SK-N-SH (cell line): Measurements from ENCODE around the gene FOXP1. TPM values are rescaled to one million over a fixed set of nuclear protein-coding genes. Genes with fewer than 3 reads are reported as not detected.

Experiments used
- CTCF ChIA-PET: fragments of 300-600, 350-600 bp; formaldehyde crosslinking; extraction: SDS; loops from one replicate; lab custom pipeline; 2021; lab: Yijun Ruan, JAX
- POLR2A ChIA-PET: fragments of 350-600 bp; sonication (Branson Sonifier 250); formaldehyde crosslinking; extraction: SDS; loops from one replicate; lab custom pipeline; 2020; ENCODE audit warnings: antibody characterized with exemption, inconsistent platforms; lab: Yijun Ruan, JAX
- DNase-seq: peaks from one replicate; pipeline ENCODE4 v3.0.0; 2012
- H2AFZ ChIP-seq: fragments of 200-600 bp; sonication (generic); 2 replicates; pipeline ENCODE4 v1.8.1; 2016; ENCODE audit warnings: antibody characterized with exemption, mild to moderate bottlenecking, low read depth
- H3F3A ChIP-seq: fragments of 200-600 bp; sonication (generic); replicated peaks from 2 replicates; pipeline ENCODE3; 2016; ENCODE audit warnings: antibody characterized with exemption, mild to moderate bottlenecking; ENCODE audit not compliant: insufficient read depth
- H3K27ac ChIP-seq, 2 experiments: fragments of 200-500 bp in 1 of 2; fragments of 200-600 bp in 1 of 2; sonication (Bioruptor generic) in 1 of 2; sonication (generic), shearing (Covaris generic) in 1 of 2; 2 replicates each; pipeline versions ENCODE4 v1.5.1 to v1.6.1; 2014 to 2016; ENCODE audit warnings: low read depth in 2 of 2, inconsistent platforms in 1 of 2, low read length in 1 of 2, mild to moderate bottlenecking in 1 of 2, mixed read lengths in 1 of 2
- H3K27me3 ChIP-seq: fragments of 200-600 bp; sonication (generic), shearing (Covaris generic); 2 replicates; pipeline ENCODE4 v1.6.1; 2016; ENCODE audit warnings: mixed run types; ENCODE audit not compliant: insufficient read depth
- H3K36me3 ChIP-seq, 2 experiments: fragments of 200-500 bp in 1 of 2; fragments of 200-600 bp in 1 of 2; sonication (Bioruptor generic) in 1 of 2; sonication (generic) in 1 of 2; replicated peaks in 1 of 2; 2 replicates each; pipeline versions ENCODE3 to v1.5.1; 2014 to 2016; ENCODE audit warnings: low read length in 1 of 2, mild to moderate bottlenecking in 1 of 2; ENCODE audit not compliant: insufficient read depth in 2 of 2, control insufficient read depth in 1 of 2
- H3K4me1 ChIP-seq, 2 experiments: fragments of 200-500 bp in 1 of 2; fragments of 200-600 bp in 1 of 2; sonication (Bioruptor generic) in 1 of 2; sonication (generic), shearing (Covaris generic) in 1 of 2; 2 replicates each; pipeline versions ENCODE4 v1.5.1 to v1.6.1; 2014 to 2016; ENCODE audit warnings: low read depth in 1 of 2, low read length in 1 of 2, mixed run types in 1 of 2; ENCODE audit not compliant: insufficient read depth in 2 of 2, control insufficient read depth in 1 of 2
- H3K4me2 ChIP-seq: fragments of 200-600 bp; sonication (generic), shearing (Covaris generic); 2 replicates; pipeline ENCODE4 v1.6.1; 2017; ENCODE audit warnings: mixed run types
- H3K4me3 ChIP-seq, 2 experiments: fragments of 200-500 bp in 1 of 2; fragments of 200-600 bp in 1 of 2; sonication (Bioruptor generic) in 1 of 2; sonication (generic), shearing (Covaris generic) in 1 of 2; 2 replicates each; pipeline versions ENCODE4 v1.5.1 to v1.8.1; 2014 to 2016; ENCODE audit warnings: low read depth in 2 of 2, inconsistent platforms in 1 of 2, low read length in 1 of 2, mild to moderate bottlenecking in 1 of 2, mixed read lengths in 1 of 2, moderate library complexity in 1 of 2
- H3K79me2 ChIP-seq: fragments of 200-600 bp; sonication (generic); 2 replicates; pipeline ENCODE4 v1.8.1; 2017; ENCODE audit warnings: mild to moderate bottlenecking; ENCODE audit not compliant: insufficient read depth
- H3K9ac ChIP-seq: fragments of 200-600 bp; sonication (generic); 2 replicates; pipeline ENCODE4 v1.6.1; 2017; ENCODE audit warnings: mixed run types
- H3K9me2 ChIP-seq: fragments of 200-600 bp; sonication (generic); 2 replicates; pipeline ENCODE4 v1.6.1; 2017; ENCODE audit warnings: mixed run types
- H3K9me3 ChIP-seq: fragments of 200-600 bp; sonication (generic); 2 replicates; pipeline ENCODE4 v1.6.1; 2017; ENCODE audit warnings: mixed run types, mild to moderate bottlenecking, moderate library complexity
- H4K20me1 ChIP-seq: fragments of 200-600 bp; sonication (generic); 2 replicates; pipeline ENCODE4 v1.6.1; 2017; ENCODE audit warnings: mild to moderate bottlenecking, mixed run types; ENCODE audit not compliant: insufficient read depth
- CHD2 ChIP-seq: fragments of 150-350 bp; IDR thresholded peaks from 2 replicates; pipeline ENCODE4 v1.6.1; 2018; ENCODE audit warnings: low read length; ENCODE audit not compliant: partially characterized antibody
- FOSL2 ChIP-seq: IDR thresholded peaks from 2 replicates; pipeline ENCODE4 v1.4.0; 2012; ENCODE audit warnings: low read depth, mild to moderate bottlenecking, moderate library complexity, borderline replicate concordance
- FOXJ3 ChIP-seq: sonication (generic); formaldehyde crosslinking; IDR thresholded peaks from 2 replicates; pipeline ENCODE4 v1.5.1; 2020; ENCODE audit warnings: mild to moderate bottlenecking, missing genetic modification reagents
- FOXM1 ChIP-seq: IDR thresholded peaks from 2 replicates; pipeline ENCODE4 v1.4.0; 2012; ENCODE audit warnings: low read depth, mild to moderate bottlenecking
- GABPA ChIP-seq: IDR thresholded peaks from 2 replicates; pipeline ENCODE4 v1.4.0; 2012; ENCODE audit warnings: low read depth, mild to moderate bottlenecking
- GATA2 ChIP-seq: sonication (generic); formaldehyde crosslinking; IDR thresholded peaks from 2 replicates; pipeline ENCODE4 v1.5.0; 2020; ENCODE audit warnings: mild to moderate bottlenecking, missing genetic modification reagents
- IRF3 ChIP-seq: fragments of 150-350 bp; IDR thresholded peaks from 2 replicates; pipeline ENCODE4 v1.6.1; 2016; ENCODE audit warnings: mild to moderate bottlenecking, low read depth, low read length
- JUND ChIP-seq: IDR thresholded peaks from 2 replicates; pipeline ENCODE4 v1.4.0; 2012
- MAX ChIP-seq: IDR thresholded peaks from 2 replicates; pipeline ENCODE4 v1.4.0; 2012; ENCODE audit warnings: low read depth
- MEF2A ChIP-seq: IDR thresholded peaks from 2 replicates; pipeline ENCODE4 v1.4.0; 2012; ENCODE audit warnings: low read depth, borderline replicate concordance
- MXI1 ChIP-seq: IDR thresholded peaks from 2 replicates; pipeline ENCODE4 v1.6.1; 2012; ENCODE audit warnings: mild to moderate bottlenecking, low read depth, low read length, improper control_type of control experiment
- NRF1 ChIP-seq: IDR thresholded peaks from 2 replicates; pipeline ENCODE4 v1.6.1; 2012; ENCODE audit warnings: low read depth, mild to moderate bottlenecking, low read length
- RAD21 ChIP-seq: IDR thresholded peaks from 2 replicates; pipeline ENCODE4 v1.6.1; 2012; ENCODE audit warnings: mild to moderate bottlenecking, low read length
- RFX5 ChIP-seq: IDR thresholded peaks from 2 replicates; pipeline ENCODE4 v1.6.1; 2012; ENCODE audit warnings: mild to moderate bottlenecking, improper control_type of control experiment, low read length
- RXRA ChIP-seq: IDR thresholded peaks from 2 replicates; pipeline ENCODE4 v1.4.0; 2012; ENCODE audit warnings: low read depth, mild to moderate bottlenecking, borderline replicate concordance
- USF2 ChIP-seq: fragments of 150-350 bp; IDR thresholded peaks from 2 replicates; pipeline ENCODE4 v1.6.1; 2017; ENCODE audit warnings: antibody characterized with exemption, low read length, low read depth, borderline replicate concordance
- YY1 ChIP-seq: IDR thresholded peaks from 2 replicates; pipeline ENCODE4 v1.4.0; 2012; ENCODE audit warnings: low read depth, mild to moderate bottlenecking
- ZBTB33 ChIP-seq: IDR thresholded peaks from 2 replicates; pipeline ENCODE4 v1.4.0; 2012; ENCODE audit warnings: low read depth, borderline replicate concordance
- WGBS: methylation state at CpG from one replicate; pipeline ENCODE4 v1.1.6; 2017; ENCODE audit warnings: low lambda C conversion rate; 5-methylcytosine and 5-hydroxymethylcytosine counted together
- polyA plus RNA-seq, 3 experiments: library from polyadenylated mRNA; depleted of rRNA; stranded (reverse); fragments of >200 nt; gene quantifications; 2 replicates each; pipeline ENCODE4 v1.2.3, GENCODE V29; 2012
- TF ChIP-seq, protein P1 (sequence below): IDR thresholded peaks from 2 replicates; pipeline ENCODE4 v1.6.1; 2012; ENCODE audit warnings: mild to moderate bottlenecking, low read depth, low read length, moderate library complexity
- TF ChIP-seq, protein P2 (sequence below): IDR thresholded peaks from 2 replicates; pipeline ENCODE4 v1.4.0; 2012; ENCODE audit warnings: low read depth, borderline replicate concordance

The FOXP1 gene
- polyA plus RNA-seq, 1 of the 3 experiments (the other 2 are of a cell fraction), result 8.8 TPM

- ChIA-PET POLR2A (no interaction called here), CTCF (no interaction called here)
Measured at GRCh38 chr3:71083726-71084131, 499.8 kb downstream of the FOXP1 start.

More at GRCh38 chr3:71083726-71084131, 499.8 kb downstream of the FOXP1 start:
- Histone ChIP-seq H3K9ac (no peak overlapping the region), H2AFZ (no peak overlapping the region), H3K36me3 (peaks cover 0 to 6% of the 10 kb centered on the region in 2 experiments), H3K4me2 (no peak overlapping the region), H3K4me1 (peaks cover 0 to 2% of the 10 kb centered on the region in 2 experiments; a peak in 1 of 4 replicates), H3K9me2 (no peaks in the 10 kb centered on the region), H3F3A (peaks cover 3% of the 10 kb centered on the region), H3K79me2 (peaks cover 51% of the 10 kb centered on the region), H3K9me3 (no peaks in the 10 kb centered on the region), H3K4me3 (no peak overlapping the region), H4K20me1 (no peaks in the 10 kb centered on the region), H3K27me3 (no peaks in the 10 kb centered on the region), H3K27ac (no peak overlapping the region)
- no peak for DNase-seq
- 84% methylated on average over 3 of the region's 3 CpGs for WGBS
- TF ChIP-seq FOSL2 (no peak), USF2 (no peak), MXI1 (no peak), IRF3 (no peak), FOXM1 (no peak), RXRA (no peak), GATA2 (CRISPR knock-in tag) (no peak), CHD2 (no peak), RAD21 (no peak), YY1 (no peak), JUND (no peak), RFX5 (no peak), MAX (no peak), ZBTB33 (no peak), FOXJ3 (CRISPR knock-in tag) (no peak), MEF2A (no peak), GABPA (no peak), NRF1 (no peak)
- TF ChIP-seq, protein P1, sequence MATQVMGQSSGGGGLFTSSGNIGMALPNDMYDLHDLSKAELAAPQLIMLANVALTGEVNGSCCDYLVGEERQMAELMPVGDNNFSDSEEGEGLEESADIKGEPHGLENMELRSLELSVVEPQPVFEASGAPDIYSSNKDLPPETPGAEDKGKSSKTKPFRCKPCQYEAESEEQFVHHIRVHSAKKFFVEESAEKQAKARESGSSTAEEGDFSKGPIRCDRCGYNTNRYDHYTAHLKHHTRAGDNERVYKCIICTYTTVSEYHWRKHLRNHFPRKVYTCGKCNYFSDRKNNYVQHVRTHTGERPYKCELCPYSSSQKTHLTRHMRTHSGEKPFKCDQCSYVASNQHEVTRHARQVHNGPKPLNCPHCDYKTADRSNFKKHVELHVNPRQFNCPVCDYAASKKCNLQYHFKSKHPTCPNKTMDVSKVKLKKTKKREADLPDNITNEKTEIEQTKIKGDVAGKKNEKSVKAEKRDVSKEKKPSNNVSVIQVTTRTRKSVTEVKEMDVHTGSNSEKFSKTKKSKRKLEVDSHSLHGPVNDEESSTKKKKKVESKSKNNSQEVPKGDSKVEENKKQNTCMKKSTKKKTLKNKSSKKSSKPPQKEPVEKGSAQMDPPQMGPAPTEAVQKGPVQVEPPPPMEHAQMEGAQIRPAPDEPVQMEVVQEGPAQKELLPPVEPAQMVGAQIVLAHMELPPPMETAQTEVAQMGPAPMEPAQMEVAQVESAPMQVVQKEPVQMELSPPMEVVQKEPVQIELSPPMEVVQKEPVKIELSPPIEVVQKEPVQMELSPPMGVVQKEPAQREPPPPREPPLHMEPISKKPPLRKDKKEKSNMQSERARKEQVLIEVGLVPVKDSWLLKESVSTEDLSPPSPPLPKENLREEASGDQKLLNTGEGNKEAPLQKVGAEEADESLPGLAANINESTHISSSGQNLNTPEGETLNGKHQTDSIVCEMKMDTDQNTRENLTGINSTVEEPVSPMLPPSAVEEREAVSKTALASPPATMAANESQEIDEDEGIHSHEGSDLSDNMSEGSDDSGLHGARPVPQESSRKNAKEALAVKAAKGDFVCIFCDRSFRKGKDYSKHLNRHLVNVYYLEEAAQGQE, result no peak
- TF ChIP-seq, protein P2, sequence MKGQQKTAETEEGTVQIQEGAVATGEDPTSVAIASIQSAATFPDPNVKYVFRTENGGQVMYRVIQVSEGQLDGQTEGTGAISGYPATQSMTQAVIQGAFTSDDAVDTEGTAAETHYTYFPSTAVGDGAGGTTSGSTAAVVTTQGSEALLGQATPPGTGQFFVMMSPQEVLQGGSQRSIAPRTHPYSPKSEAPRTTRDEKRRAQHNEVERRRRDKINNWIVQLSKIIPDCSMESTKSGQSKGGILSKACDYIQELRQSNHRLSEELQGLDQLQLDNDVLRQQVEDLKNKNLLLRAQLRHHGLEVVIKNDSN, result no peak
